Type B pancreatic cell (in vitro differentiated cells): ENCODE data around the gene CTNS. TPM values are rescaled to one million over a fixed set of nuclear protein-coding genes. Genes with fewer than 3 reads are reported as not detected.
"Not testable (repeated sequence)": the region's sequence is repeated elsewhere in the genome, so short reads cannot be mapped to it uniquely, and the experiment has no call there.

ENCODE experiments used
- DNase-seq: peaks from one replicate; pipeline ENCODE4 v3.0.0; 2021; ENCODE audit warnings: mixed read lengths; ENCODE audit not compliant: unreplicated experiment; ENCODE audit errors: extremely low spot score
- H3K27ac Mint-ChIP-seq: 2 replicates; pipeline ENCODE4 v1.8.0; 2021; ENCODE audit warnings: mild to moderate bottlenecking, mixed read lengths
- H3K27me3 Mint-ChIP-seq: 2 replicates; pipeline ENCODE4 v1.8.0; 2021; ENCODE audit warnings: mixed read lengths
- H3K36me3 Mint-ChIP-seq: 2 replicates; pipeline ENCODE4 v1.8.0; 2021; ENCODE audit warnings: mixed read lengths
- H3K4me1 Mint-ChIP-seq: one replicate; pipeline ENCODE4 v1.8.0; 2021; ENCODE audit warnings: mixed read lengths; ENCODE audit not compliant: unreplicated experiment
- H3K4me3 Mint-ChIP-seq: 2 replicates; pipeline ENCODE4 v1.8.0; 2021; ENCODE audit warnings: mild to moderate bottlenecking, mixed read lengths
- H3K9me3 Mint-ChIP-seq: 2 replicates; pipeline ENCODE4 v1.8.0; 2021; ENCODE audit warnings: mixed read lengths
- CTCF ChIP-seq: fragments of 200-600 bp; sonication (generic); conservative IDR thresholded peaks from 2 replicates; pipeline ENCODE4 v1.5.0; 2021; ENCODE audit warnings: antibody characterized with exemption, mild to moderate bottlenecking
- total RNA-seq: library from RNA; stranded (reverse); gene quantifications from 2 replicates; pipeline ENCODE4 v1.2.1, GENCODE V29; 2021; ENCODE audit warnings: low replicate concordance

The CTNS gene
- total RNA-seq, 1 donor from 2014 or later = 17.5 TPM

DNA sequence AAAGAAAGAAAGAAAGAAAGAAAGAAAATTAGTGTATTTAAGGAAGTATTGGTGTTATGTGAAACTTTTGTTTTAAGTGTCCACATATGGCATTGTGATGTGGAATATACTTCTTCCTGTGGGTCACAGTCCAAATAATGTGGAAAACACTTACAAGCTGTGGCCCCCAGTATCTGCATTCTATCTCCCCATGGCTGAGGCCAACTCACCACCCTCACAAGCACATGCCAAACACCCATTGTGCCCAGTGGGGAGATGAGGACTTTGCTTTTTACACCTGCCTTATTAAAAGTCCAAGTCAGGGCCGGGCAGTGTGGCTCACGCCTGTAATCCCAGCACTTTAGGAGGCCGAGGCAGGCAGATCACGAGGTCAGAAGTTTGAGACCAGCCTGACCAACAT, 63.4 kb downstream of the CTNS start:
- H3K4me3 Mint-ChIP-seq = no peak overlapping the region
- DNase-seq = no peak
- H3K4me1 Mint-ChIP-seq = no peaks in the 10 kb centered on the region
- no peaks in the 10 kb centered on the region for H3K36me3 Mint-ChIP-seq
- H3K9me3 Mint-ChIP-seq = peaks cover 7% of the 10 kb centered on the region
- TF ChIP-seq CTCF = no peak
- H3K27me3 Mint-ChIP-seq = peaks cover 37% of the 10 kb centered on the region
- no peak overlapping the region for H3K27ac Mint-ChIP-seq

DNA sequence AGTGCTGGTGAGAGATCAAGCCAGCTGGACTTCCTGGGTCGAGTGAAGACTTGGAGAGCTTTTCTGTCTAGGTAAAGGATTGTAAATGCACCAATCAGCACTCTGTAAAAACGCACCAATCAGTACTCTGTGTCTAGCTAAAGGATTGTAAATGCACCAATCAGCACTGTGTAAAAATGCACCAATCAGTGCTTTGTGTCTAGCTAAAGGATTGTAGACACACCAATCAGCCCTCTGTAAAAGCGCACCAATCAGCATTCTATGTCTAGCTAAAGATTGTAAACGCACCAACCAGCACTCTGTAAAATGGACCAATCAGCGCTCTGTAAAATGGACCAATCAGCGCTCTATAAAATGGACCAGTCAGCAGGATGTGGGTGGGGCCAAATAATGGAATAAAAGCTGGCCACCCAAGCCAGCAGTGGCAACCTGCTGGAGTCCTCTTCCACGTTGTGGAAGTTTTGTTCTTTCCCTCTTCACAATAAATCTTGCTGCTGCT, 65.5 kb downstream of the CTNS start:
- not testable (repeated sequence) for H3K9me3 Mint-ChIP-seq, H3K4me3 Mint-ChIP-seq, H3K36me3 Mint-ChIP-seq, DNase-seq, H3K27ac Mint-ChIP-seq, H3K4me1 Mint-ChIP-seq
- peaks cover 20% of the 10 kb centered on the region for H3K27me3 Mint-ChIP-seq

DNA sequence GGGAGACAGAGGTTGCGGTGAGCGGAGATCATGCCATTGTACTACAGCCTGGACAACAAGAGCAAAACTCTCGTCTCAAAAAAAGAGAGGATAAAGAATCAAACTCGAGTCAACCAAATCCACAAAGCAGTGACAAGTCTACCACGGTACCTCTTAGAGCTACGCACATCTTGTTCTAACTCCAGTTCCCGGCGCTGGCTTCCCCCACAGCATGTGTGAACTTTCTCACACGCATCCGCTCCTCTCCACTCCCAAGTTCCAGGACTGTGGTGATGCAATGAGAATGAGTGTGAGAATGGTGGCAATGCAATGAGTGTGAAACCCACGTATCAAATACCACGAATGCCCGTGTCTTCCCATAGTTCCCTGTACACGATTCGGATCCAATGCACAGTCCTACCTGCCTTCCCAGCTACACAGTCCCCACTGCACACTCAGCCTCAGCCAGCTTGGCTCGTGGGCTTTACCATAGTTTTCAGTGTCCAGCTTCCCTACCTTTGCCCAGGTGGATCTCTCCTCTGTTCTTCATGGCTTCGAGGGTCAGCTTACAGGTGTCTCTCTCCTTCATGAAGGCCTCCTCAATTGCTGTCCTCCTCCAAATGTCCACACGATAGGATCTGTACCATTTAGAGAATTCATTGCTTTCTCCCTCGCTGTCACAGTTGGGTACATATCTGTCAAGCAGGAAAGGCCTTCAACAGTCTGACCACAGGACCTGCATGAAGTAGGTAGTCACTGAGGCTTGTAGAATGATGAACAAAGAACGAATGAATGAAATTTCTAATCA, 68.6 kb downstream of the CTNS start:
- DNase-seq = no peak
- no peak for TF ChIP-seq CTCF
- Mint-ChIP-seq H3K4me1 (no peaks in the 10 kb centered on the region), H3K36me3 (no peaks in the 10 kb centered on the region), H3K27ac (no peak overlapping the region), H3K9me3 (peaks cover 7% of the 10 kb centered on the region), H3K27me3 (no peaks in the 10 kb centered on the region), H3K4me3 (no peak overlapping the region)

GRCh38 chr17:3705718-3705984, 69.1 kb downstream of the CTNS start:
- not testable (repeated sequence) for H3K27me3 Mint-ChIP-seq, H3K36me3 Mint-ChIP-seq, H3K9me3 Mint-ChIP-seq, H3K4me3 Mint-ChIP-seq, H3K27ac Mint-ChIP-seq, H3K4me1 Mint-ChIP-seq, DNase-seq

DNA sequence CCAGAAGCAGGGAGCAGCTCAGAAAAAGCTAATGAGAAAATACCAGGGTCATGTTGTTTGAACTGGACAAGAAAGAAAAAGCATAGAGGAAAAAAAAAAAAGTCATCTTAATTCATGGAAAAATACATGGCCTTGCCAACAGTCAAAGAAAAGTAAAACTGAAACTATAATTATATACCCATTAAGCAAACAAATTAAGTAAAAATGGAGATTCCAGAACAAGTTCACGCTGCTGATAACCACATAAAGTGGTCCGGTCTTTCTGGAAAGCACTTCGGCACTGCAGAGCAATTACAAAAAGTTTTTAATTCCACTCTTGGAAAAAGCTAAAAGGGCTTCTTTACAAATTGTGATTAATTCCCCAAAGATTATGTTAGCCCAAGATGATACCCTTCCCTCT, 71.8 kb downstream of the CTNS start:
- Mint-ChIP-seq H3K36me3 (no peaks in the 10 kb centered on the region), H3K27ac (no peak overlapping the region)
- no peak for TF ChIP-seq CTCF

DNA sequence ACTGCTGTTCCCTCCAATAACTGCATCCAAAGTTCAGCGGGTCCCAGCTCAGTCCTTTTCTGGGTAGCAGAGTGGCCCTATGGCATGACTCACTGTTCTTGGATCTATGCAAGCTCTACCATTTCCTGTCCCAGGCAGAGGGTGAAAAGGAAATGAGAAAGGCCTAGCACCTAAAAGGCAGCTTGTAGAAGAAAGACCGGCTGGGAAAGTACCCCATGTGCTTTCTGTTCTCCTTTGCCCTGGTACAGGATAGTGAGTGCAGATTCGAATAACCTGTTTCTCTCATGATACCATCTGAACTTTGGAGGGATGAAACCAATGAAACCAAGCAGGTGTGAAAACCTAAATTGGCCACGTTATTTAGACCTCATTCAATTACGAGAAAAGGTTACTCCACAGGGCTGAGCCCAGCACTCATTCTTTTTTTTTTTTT, 74.4 kb downstream of the CTNS start:
- TF ChIP-seq CTCF = no peak
- Mint-ChIP-seq H3K27me3 (no peaks in the 10 kb centered on the region), H3K4me3 (no peak overlapping the region), H3K9me3 (no peaks in the 10 kb centered on the region), H3K27ac (no peak overlapping the region), H3K4me1 (no peaks in the 10 kb centered on the region), H3K36me3 (peaks cover 6% of the 10 kb centered on the region)
- DNase-seq = no peak

More for the DNA sequence above, 71.8 kb downstream of the CTNS start:
- H3K4me3 Mint-ChIP-seq = no peak overlapping the region
- DNase-seq = no peak
- no peaks in the 10 kb centered on the region for H3K9me3 Mint-ChIP-seq
- H3K4me1 Mint-ChIP-seq = no peaks in the 10 kb centered on the region
- H3K27me3 Mint-ChIP-seq = no peaks in the 10 kb centered on the region

Other genes with a start within 250 kb of the CTNS start
- gene OR1E1, start 238.3 kb upstream of the CTNS start, total RNA-seq = not detected in 2 replicates
- not detected in 2 replicates for gene OR3A3, start 225.4 kb upstream of the CTNS start, total RNA-seq
- gene OR1E2, start 202.9 kb upstream of the CTNS start, total RNA-seq = not detected in 2 replicates
- gene SPATA22, start 164.9 kb upstream of the CTNS start, total RNA-seq = not detected in 2 replicates
- 0.33 and 0.51 TPM in 2 replicates for gene ASPA, start 160.8 kb upstream of the CTNS start, total RNA-seq
- 2.3 and 3.4 TPM in 2 replicates for gene TRPV3, start 78.9 kb upstream of the CTNS start, total RNA-seq
- gene TRPV1, start 27.3 kb upstream of the CTNS start, total RNA-seq = 7.7 and 9.6 TPM in 2 replicates
- gene SHPK, start 510 bp upstream of the CTNS start, total RNA-seq = 18.6 and 22.1 TPM in 2 replicates
- 91.2 and 138 TPM in 2 replicates for gene TAX1BP3, start 31.8 kb downstream of the CTNS start, total RNA-seq
- gene EMC6, start 32.1 kb downstream of the CTNS start, total RNA-seq = 38.6 and 46.6 TPM in 2 replicates
- 0.69 and 1.3 TPM in 2 replicates for gene P2RX5, start 59.4 kb downstream of the CTNS start, total RNA-seq
- 5.2 and 13.1 TPM in 2 replicates for gene HASPIN, start 87.1 kb downstream of the CTNS start, total RNA-seq
- gene ITGAE, start 164.4 kb downstream of the CTNS start, total RNA-seq = 21.0 and 28.8 TPM in 2 replicates
- gene NCBP3, start 209.5 kb downstream of the CTNS start, total RNA-seq = 54.9 and 58.2 TPM in 2 replicates